Stimulated activated naive CD8-positive, alpha-beta T cell treated with anti-CD3 and anti-CD28 coated beads, Interleukin-15, Interleukin-2, amounts not matched to agents 100 ng/mL and 50 ng/mL, for 24 hours (primary cell): ENCODE measurements around the gene SLC25A36.
"Not testable (repeated sequence)": the region's sequence is repeated elsewhere in the genome, so short reads cannot be mapped to it uniquely, and the experiment has no call there.

Experiments used
- H3K27ac Mint-ChIP-seq: one replicate; pipeline ENCODE4 v1.8.0; 2021; ENCODE audit warnings: mild to moderate bottlenecking, mixed read lengths
- H3K27me3 Mint-ChIP-seq: one replicate; pipeline ENCODE4 v1.8.0; 2021; ENCODE audit warnings: mixed read lengths
- H3K36me3 Mint-ChIP-seq: one replicate; pipeline ENCODE4 v1.8.0; 2021; ENCODE audit warnings: low read depth, mixed read lengths
- H3K4me1 Mint-ChIP-seq: one replicate; pipeline ENCODE4 v1.8.0; 2021; ENCODE audit warnings: low read depth, mixed read lengths
- H3K4me3 Mint-ChIP-seq: one replicate; pipeline ENCODE4 v1.8.0; 2021; ENCODE audit warnings: mild to moderate bottlenecking, mixed read lengths
- H3K9me3 Mint-ChIP-seq: one replicate; pipeline ENCODE4 v1.8.0; 2021; ENCODE audit warnings: mixed read lengths

The SLC25A36 gene

GRCh38 chr3:140948460-140949249, 7.0 kb downstream of the SLC25A36 start:
- Mint-ChIP-seq H3K4me1 (peaks cover 68% of the 10 kb centered on the region), H3K9me3 (no peaks in the 10 kb centered on the region), H3K4me3 (no peak overlapping the region), H3K27ac (no peak overlapping the region), H3K36me3 (peaks cover 31% of the 10 kb centered on the region), H3K27me3 (no peaks in the 10 kb centered on the region)

- Mint-ChIP-seq H3K9me3 (no peaks in the 10 kb centered on the region), H3K27ac (no peak overlapping the region), H3K27me3 (no peaks in the 10 kb centered on the region), H3K4me1 (peaks cover 68% of the 10 kb centered on the region), H3K36me3 (peaks cover 28% of the 10 kb centered on the region), H3K4me3 (no peak overlapping the region)
Measured at GRCh38 chr3:140950144-140950543, 8.5 kb downstream of the SLC25A36 start.

- Mint-ChIP-seq H3K27ac (no peak overlapping the region), H3K27me3 (no peaks in the 10 kb centered on the region), H3K9me3 (no peaks in the 10 kb centered on the region), H3K4me1 (peaks cover 66% of the 10 kb centered on the region), H3K4me3 (no peak overlapping the region), H3K36me3 (peaks cover 25% of the 10 kb centered on the region)
Measured at GRCh38 chr3:140950863-140951262, 9.2 kb downstream of the SLC25A36 start.

- H3K27ac Mint-ChIP-seq, H3K9me3 Mint-ChIP-seq: not testable (repeated sequence)
Measured at GRCh38 chr3:140951750-140952149, 10.1 kb downstream of the SLC25A36 start.

GRCh38 chr3:140953028-140953960, 11.7 kb downstream of the SLC25A36 start:
- Mint-ChIP-seq H3K4me3 (no peak overlapping the region), H3K4me1 (peaks cover 54% of the 10 kb centered on the region), H3K9me3 (no peaks in the 10 kb centered on the region), H3K27ac (no peak overlapping the region), H3K36me3 (peaks cover 17% of the 10 kb centered on the region), H3K27me3 (no peaks in the 10 kb centered on the region)

More at GRCh38 chr3:140951750-140952149, 10.1 kb downstream of the SLC25A36 start:
- H3K36me3 Mint-ChIP-seq: peaks cover 23% of the 10 kb centered on the region
- not testable (repeated sequence) for H3K4me3 Mint-ChIP-seq, H3K27me3 Mint-ChIP-seq
- H3K4me1 Mint-ChIP-seq: peaks cover 57% of the 10 kb centered on the region

- H3K4me1 Mint-ChIP-seq: peaks cover 45% of the 10 kb centered on the region
- no peak overlapping the region for H3K27ac Mint-ChIP-seq
- H3K27me3 Mint-ChIP-seq: no peaks in the 10 kb centered on the region
- no peaks in the 10 kb centered on the region for H3K9me3 Mint-ChIP-seq
- no peak overlapping the region for H3K4me3 Mint-ChIP-seq
- H3K36me3 Mint-ChIP-seq: peaks cover 17% of the 10 kb centered on the region
Measured at GRCh38 chr3:140954576-140954975, 12.9 kb downstream of the SLC25A36 start.

GRCh38 chr3:140955645-140956044, 14.0 kb downstream of the SLC25A36 start:
- Mint-ChIP-seq H3K36me3 (peaks cover 22% of the 10 kb centered on the region), H3K4me1 (peaks cover 35% of the 10 kb centered on the region), H3K27me3 (no peaks in the 10 kb centered on the region)

GRCh38 chr3:140956058-140956835, 14.6 kb downstream of the SLC25A36 start:
- Mint-ChIP-seq H3K4me1 (peaks cover 29% of the 10 kb centered on the region), H3K36me3 (peaks cover 25% of the 10 kb centered on the region), H3K4me3 (no peak overlapping the region), H3K27me3 (no peaks in the 10 kb centered on the region), H3K27ac (no peak overlapping the region), H3K9me3 (no peaks in the 10 kb centered on the region)

More at GRCh38 chr3:140955645-140956044, 14.0 kb downstream of the SLC25A36 start:
- Mint-ChIP-seq H3K27ac (no peak overlapping the region), H3K9me3 (no peaks in the 10 kb centered on the region), H3K4me3 (no peak overlapping the region)

GRCh38 chr3:140972833-140973232, 31.2 kb downstream of the SLC25A36 start:
- Mint-ChIP-seq H3K9me3 (no peaks in the 10 kb centered on the region), H3K27me3 (no peaks in the 10 kb centered on the region)

GRCh38 chr3:140974900-140975299, 33.3 kb downstream of the SLC25A36 start:
- Mint-ChIP-seq H3K27ac (no peak overlapping the region), H3K4me3 (no peak overlapping the region), H3K36me3 (peaks cover 54% of the 10 kb centered on the region), H3K9me3 (no peaks in the 10 kb centered on the region), H3K27me3 (no peaks in the 10 kb centered on the region), H3K4me1 (no peaks in the 10 kb centered on the region)

More at GRCh38 chr3:140972833-140973232, 31.2 kb downstream of the SLC25A36 start:
- Mint-ChIP-seq H3K4me1 (no peaks in the 10 kb centered on the region), H3K4me3 (no peak overlapping the region), H3K36me3 (peaks cover 37% of the 10 kb centered on the region), H3K27ac (no peak overlapping the region)

- peaks cover 42% of the 10 kb centered on the region for H3K36me3 Mint-ChIP-seq
- peaks cover 3% of the 10 kb centered on the region for H3K9me3 Mint-ChIP-seq
- no peaks in the 10 kb centered on the region for H3K27me3 Mint-ChIP-seq
- no peaks in the 10 kb centered on the region for H3K4me1 Mint-ChIP-seq
- no peak overlapping the region for H3K4me3 Mint-ChIP-seq
- no peak overlapping the region for H3K27ac Mint-ChIP-seq
Measured at GRCh38 chr3:140980663-140981062, 39.0 kb downstream of the SLC25A36 start.

- H3K27ac Mint-ChIP-seq, H3K4me3 Mint-ChIP-seq, H3K4me1 Mint-ChIP-seq, H3K9me3 Mint-ChIP-seq, H3K36me3 Mint-ChIP-seq: not testable (repeated sequence)
- H3K27me3 Mint-ChIP-seq: peaks cover 11% of the 10 kb centered on the region
Measured at GRCh38 chr3:140987792-140988191, 46.2 kb downstream of the SLC25A36 start.

- H3K27ac Mint-ChIP-seq: no peak overlapping the region
- no peaks in the 10 kb centered on the region for H3K4me1 Mint-ChIP-seq
- no peaks in the 10 kb centered on the region for H3K9me3 Mint-ChIP-seq
- H3K27me3 Mint-ChIP-seq: peaks cover 6% of the 10 kb centered on the region
- no peak overlapping the region for H3K4me3 Mint-ChIP-seq
- H3K36me3 Mint-ChIP-seq: no peaks in the 10 kb centered on the region
Measured at GRCh38 chr3:140994316-140994715, 52.7 kb downstream of the SLC25A36 start.

- H3K9me3 Mint-ChIP-seq, H3K27ac Mint-ChIP-seq, H3K27me3 Mint-ChIP-seq, H3K4me3 Mint-ChIP-seq, H3K4me1 Mint-ChIP-seq, H3K36me3 Mint-ChIP-seq: not testable (repeated sequence)
Measured at GRCh38 chr3:140994861-140995260, 53.2 kb downstream of the SLC25A36 start.
